Gastroesophageal sphincter (tissue), 3 donors: ENCODE measurements around the gene MRPL27.

Source experiments
- EP300 ChIP-seq: sonication (generic); formaldehyde crosslinking; IDR thresholded peaks from one replicate; pipeline ENCODE4 v1.6.1; 2017; ENCODE audit warnings: antibody characterized with exemption, mild to moderate bottlenecking
- POLR2A ChIP-seq, 2 donors: fragments of 450-650 bp; IDR thresholded peaks; one replicate each; pipeline ENCODE4 v1.6.1; 2017; ENCODE audit warnings: antibody characterized with exemption in 2 of 2, mild to moderate bottlenecking in 2 of 2, moderate library complexity in 1 of 2
- POLR2AphosphoS5 ChIP-seq: sonication (generic); formaldehyde crosslinking; IDR thresholded peaks from one replicate; pipeline ENCODE4 v1.6.1; 2017; ENCODE audit warnings: antibody characterized with exemption
- TF ChIP-seq, protein P1 (sequence below), 4 experiments: fragments of 200-600 bp in 2 of 4; fragments of 450-650 bp in 2 of 4; sonication (generic) in 1 of 4; IDR thresholded peaks; one replicate each; pipeline ENCODE4 v1.5.1; 2017 to 2019; ENCODE audit warnings: antibody characterized with exemption in 4 of 4, mild to moderate bottlenecking in 2 of 4, moderate library complexity in 2 of 4

DNA sequence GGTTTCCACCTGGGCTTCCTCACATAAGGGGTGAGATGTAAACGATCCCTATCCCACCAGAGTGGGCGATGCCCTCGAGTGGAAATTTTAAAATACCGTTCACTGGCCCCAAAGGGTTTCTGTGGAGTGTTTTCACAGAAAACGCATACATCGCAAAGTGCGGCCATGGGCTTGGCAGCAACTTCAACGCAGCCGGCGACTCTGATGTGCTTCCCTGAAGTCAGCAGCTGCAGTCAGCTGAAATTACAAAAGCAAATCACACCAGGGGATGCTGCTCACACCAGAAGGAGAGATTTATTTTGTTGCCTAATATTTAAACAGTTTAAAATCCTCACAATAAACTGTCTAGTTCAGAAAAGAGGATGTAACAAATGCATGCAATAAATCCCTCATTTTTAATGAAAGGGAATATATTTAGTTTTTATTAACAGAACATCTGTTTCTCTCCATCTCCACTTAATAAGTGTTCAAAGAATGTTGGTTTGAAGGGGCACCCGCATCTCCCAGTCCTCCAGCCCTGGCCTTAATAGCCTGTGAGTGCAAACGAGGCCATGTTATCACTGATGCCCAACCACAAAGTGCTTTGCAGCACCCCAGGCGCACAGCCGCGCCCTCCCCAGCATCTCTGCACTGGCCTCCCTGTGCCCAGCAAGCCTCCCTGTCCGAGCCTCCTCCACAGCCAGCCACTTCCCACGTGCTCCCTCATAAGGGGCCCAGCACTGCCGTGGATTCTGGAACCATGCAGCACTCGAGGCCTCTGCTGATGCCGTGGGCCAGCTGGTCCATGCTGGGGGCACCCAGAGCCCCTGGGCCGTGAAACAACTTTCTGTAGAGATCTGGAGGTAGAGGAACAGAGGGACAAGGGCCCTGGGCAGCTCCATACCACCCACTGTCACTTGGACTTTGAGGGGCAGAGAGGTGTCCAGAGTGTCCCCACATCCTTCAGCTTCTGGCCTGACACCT, 44.3 kb downstream of the MRPL27 start:
- TF ChIP-seq, protein P1, sequence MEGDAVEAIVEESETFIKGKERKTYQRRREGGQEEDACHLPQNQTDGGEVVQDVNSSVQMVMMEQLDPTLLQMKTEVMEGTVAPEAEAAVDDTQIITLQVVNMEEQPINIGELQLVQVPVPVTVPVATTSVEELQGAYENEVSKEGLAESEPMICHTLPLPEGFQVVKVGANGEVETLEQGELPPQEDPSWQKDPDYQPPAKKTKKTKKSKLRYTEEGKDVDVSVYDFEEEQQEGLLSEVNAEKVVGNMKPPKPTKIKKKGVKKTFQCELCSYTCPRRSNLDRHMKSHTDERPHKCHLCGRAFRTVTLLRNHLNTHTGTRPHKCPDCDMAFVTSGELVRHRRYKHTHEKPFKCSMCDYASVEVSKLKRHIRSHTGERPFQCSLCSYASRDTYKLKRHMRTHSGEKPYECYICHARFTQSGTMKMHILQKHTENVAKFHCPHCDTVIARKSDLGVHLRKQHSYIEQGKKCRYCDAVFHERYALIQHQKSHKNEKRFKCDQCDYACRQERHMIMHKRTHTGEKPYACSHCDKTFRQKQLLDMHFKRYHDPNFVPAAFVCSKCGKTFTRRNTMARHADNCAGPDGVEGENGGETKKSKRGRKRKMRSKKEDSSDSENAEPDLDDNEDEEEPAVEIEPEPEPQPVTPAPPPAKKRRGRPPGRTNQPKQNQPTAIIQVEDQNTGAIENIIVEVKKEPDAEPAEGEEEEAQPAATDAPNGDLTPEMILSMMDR (IDR thresholded peaks at IDR 0.05): no peak
- TF ChIP-seq POLR2AphosphoS5: no peak
- TF ChIP-seq POLR2A (IDR thresholded peaks at IDR 0.05): no peak
- TF ChIP-seq EP300: no peak
